Skeletal muscle tissue (tissue), 4 donors: ENCODE measurements around the gene TSC22D1. TPM values are rescaled to one million over a fixed set of nuclear protein-coding genes. Genes with fewer than 3 reads are reported as not detected.

Experiments
- H3K27ac ChIP-seq: one replicate; pipeline ENCODE4 v1.7.0; 2013; ENCODE audit warnings: mild to moderate bottlenecking, low read depth, low read length, inconsistent platforms
- H3K27me3 ChIP-seq, 3 donors: one replicate each; pipeline ENCODE4 v1.7.0; 2013; ENCODE audit warnings: low read length in 3 of 3; ENCODE audit not compliant: control insufficient read depth in 3 of 3, insufficient read depth in 3 of 3
- H3K36me3 ChIP-seq, 3 donors: one replicate each; pipeline ENCODE4 v1.7.0; 2013; ENCODE audit warnings: low read length in 3 of 3; ENCODE audit not compliant: control insufficient read depth in 3 of 3, insufficient read depth in 3 of 3
- H3K4me1 ChIP-seq, 3 donors: one replicate each; pipeline ENCODE4 v1.7.0; 2013; ENCODE audit warnings: low read length in 3 of 3, mild to moderate bottlenecking in 3 of 3; ENCODE audit not compliant: control insufficient read depth in 3 of 3, insufficient read depth in 3 of 3
- H3K4me3 ChIP-seq, 3 donors: one replicate each; pipeline ENCODE4 v1.7.0; 2013; ENCODE audit warnings: low read length in 3 of 3
- H3K9ac ChIP-seq, 3 donors: one replicate each; pipeline ENCODE4 v1.7.0; 2013; ENCODE audit warnings: low read length in 3 of 3, mild to moderate bottlenecking in 3 of 3, moderate library complexity in 2 of 3, low read depth in 1 of 3
- H3K9me3 ChIP-seq, 3 donors: one replicate each; pipeline ENCODE4 v1.7.0; 2013; ENCODE audit warnings: low read length in 3 of 3; ENCODE audit not compliant: control insufficient read depth in 3 of 3
- total RNA-seq: library from RNA; depleted of rRNA; stranded (reverse); fragments of >200 nt; gene quantifications from one replicate; pipeline ENCODE4 v1.2.3, GENCODE V29; 2014
- donor health status: Osteomylitis.

The TSC22D1 gene
- 69.4 TPM for total RNA-seq

DNA sequence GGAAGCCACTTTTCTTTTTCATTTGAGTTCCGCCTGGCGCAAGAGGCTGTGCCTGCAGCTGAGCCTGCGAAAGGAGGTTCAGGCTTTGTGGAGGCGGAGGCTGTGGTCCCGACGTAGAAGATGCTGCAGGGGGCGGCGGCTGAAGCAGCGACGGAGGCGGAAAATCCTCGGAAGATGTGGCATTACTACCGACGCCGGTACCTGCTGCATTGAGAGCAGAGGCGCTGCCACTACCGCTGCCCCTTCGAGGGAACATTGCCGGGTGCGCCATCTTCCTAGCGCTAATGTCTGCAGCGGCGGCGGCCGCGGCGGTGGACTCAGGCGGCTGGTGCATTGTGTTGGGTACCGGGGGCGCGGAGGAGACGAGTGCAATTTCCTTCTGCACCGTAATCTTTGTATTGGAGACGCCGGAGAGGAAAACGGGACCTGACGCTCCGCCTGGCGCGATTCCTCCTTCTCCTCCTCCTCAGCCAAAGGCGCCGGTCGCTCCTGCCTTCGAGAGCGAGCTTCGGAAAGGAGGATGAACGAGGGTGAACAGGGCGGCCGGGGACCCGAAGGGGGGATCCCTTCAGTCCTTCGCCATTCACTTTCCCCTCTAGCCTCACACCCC is at the start of gene TSC22D1:
TSS of gene TSC22D1 (minus strand) at position 590 of the 610 bp plus-strand sequence. CDS start at position 334, 256 bp downstream.
- H3K4me3 ChIP-seq: peak within 1 kb of the TSS; percentile 77 to 84 (median 83)
- H3K9me3 ChIP-seq: no peaks in the 10 kb centered on the region
- H3K36me3 ChIP-seq: peaks cover 0 to 5% (median 4%) of the 10 kb centered on the region in 3 donors
- peaks cover 28 to 38% (median 38%) of the 10 kb centered on the region in 3 donors for H3K4me1 ChIP-seq
- H3K9ac ChIP-seq: peak within 1 kb of the TSS; percentile 87 to 97 (median 89)
- H3K27me3 ChIP-seq: no peaks in the 10 kb centered on the region
- peak within 1 kb of the TSS; percentile 97 for H3K27ac ChIP-seq

DNA sequence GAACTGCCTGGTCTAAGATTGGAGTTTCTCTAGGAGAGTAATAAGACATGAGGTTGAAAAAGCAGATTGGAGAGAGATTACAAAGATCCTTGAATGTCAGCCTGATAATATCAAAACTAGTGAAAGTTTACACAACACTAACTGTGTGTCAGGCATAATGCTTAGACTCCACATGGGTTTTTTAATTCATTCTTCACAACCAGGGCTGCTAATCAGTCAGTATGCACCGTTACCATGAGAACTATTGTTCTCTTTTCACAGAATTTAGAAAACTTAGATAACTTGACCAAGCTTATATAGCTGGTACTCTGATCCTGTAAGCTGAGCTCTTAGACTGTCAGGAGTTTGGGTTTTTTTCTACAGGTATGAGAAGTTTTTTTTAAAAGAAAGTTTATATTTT is 46.6 kb upstream of the TSC22D1 start:
- Histone ChIP-seq H3K9me3 (no peaks in the 10 kb centered on the region), H3K9ac (no peak overlapping the region), H3K4me3 (no peak overlapping the region), H3K36me3 (no peaks in the 10 kb centered on the region), H3K4me1 (peaks cover 0 to 2% (median 0%) of the 10 kb centered on the region in 3 donors), H3K27me3 (no peaks in the 10 kb centered on the region), H3K27ac (no peak overlapping the region)

DNA sequence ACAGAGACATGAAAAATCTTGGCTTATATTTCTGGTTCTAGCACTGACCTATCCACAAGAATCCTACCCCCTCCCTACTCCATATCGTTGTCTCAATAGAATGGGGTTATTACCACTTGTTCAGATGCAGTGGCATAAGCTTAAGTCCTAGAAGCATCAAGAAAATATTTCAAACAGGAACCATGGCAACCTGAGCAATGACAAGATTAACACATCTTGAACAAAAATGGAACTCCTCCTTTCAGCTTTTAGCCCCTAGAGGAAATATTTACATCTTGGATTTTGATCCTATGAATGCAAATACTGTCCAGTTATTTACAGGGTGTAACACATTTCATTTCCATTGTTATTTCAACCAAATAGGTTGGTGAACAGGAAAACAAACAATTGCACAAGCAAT is 46.1 kb upstream of the TSC22D1 start:
- Histone ChIP-seq H3K9me3 (no peaks in the 10 kb centered on the region), H3K4me1 (peaks cover 0 to 2% (median 0%) of the 10 kb centered on the region in 3 donors), H3K4me3 (no peak overlapping the region), H3K9ac (no peak overlapping the region), H3K27me3 (no peaks in the 10 kb centered on the region), H3K27ac (no peak overlapping the region), H3K36me3 (no peaks in the 10 kb centered on the region)

DNA sequence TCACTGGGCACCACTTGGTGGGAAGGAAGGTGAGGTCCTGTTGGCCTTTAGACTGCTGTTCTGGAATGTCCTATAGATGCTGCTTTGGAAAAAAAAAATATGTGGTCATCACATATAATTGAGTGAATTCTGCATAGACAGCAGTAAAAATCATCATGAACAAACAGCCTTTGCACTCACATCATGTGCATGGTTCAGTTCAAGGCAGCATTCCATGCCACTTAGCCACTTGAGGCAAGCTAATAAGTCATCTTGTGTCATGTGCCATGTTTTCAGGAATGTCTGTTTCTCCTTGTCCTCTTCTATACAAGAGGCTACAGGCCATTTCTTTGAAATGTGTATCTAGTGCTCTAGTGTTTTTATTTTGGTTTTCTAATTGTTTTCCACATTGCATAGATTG is 43.9 kb upstream of the TSC22D1 start:
- Histone ChIP-seq H3K27ac (no peak overlapping the region), H3K9me3 (no peaks in the 10 kb centered on the region), H3K27me3 (no peaks in the 10 kb centered on the region), H3K4me1 (peaks cover 0 to 2% (median 0%) of the 10 kb centered on the region in 3 donors), H3K4me3 (no peak overlapping the region), H3K9ac (no peak overlapping the region), H3K36me3 (no peaks in the 10 kb centered on the region)

DNA sequence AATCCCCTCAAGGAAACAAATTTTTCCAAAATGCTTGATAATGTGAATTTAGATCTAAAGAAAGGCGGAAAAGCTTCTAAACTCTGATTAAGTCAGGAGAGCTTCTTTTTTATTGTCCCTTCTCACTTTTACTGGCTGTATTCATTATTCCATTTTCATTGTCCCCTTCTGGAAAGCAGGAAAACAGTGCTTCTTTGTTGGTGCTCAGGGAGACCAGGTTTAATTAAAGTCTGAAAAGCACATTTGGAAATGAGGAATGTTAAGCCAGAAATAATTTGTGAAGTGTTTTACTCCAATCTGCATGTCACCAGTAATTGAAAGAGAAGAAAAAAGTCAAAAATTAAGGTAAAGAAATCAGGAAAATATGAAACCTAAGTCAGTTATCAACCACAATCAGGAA is 43.5 kb upstream of the TSC22D1 start:
- Histone ChIP-seq H3K36me3 (no peaks in the 10 kb centered on the region), H3K9me3 (no peaks in the 10 kb centered on the region), H3K9ac (no peak overlapping the region), H3K4me3 (no peak overlapping the region), H3K4me1 (peaks cover 0 to 2% (median 0%) of the 10 kb centered on the region in 3 donors), H3K27ac (no peak overlapping the region), H3K27me3 (no peaks in the 10 kb centered on the region)

DNA sequence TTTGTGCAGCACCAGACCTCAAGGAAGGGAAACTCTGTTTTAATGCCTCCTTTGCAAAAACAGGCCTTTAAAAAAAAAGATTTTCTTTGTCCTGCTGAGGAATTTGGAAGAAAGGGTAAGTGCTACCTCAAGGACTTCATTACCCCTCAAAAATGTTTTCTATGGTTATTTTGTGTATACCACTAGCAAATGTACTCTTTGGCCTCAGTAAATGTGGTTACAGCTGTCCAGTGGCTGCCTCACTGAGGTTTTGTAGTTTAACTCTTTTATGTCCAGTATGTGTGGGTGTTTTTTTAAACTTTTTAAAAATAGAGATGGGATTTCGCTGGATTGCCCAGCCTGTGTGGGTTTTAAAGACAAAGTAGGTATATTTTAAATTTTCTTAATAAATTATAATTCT is 42.2 kb upstream of the TSC22D1 start:
- no peaks in the 10 kb centered on the region for H3K9me3 ChIP-seq
- H3K9ac ChIP-seq: no peak overlapping the region
- no peaks in the 10 kb centered on the region for H3K36me3 ChIP-seq
- peaks cover 0 to 2% (median 0%) of the 10 kb centered on the region in 3 donors for H3K4me1 ChIP-seq
- no peak overlapping the region for H3K27ac ChIP-seq
- no peaks in the 10 kb centered on the region for H3K27me3 ChIP-seq
- no peak overlapping the region for H3K4me3 ChIP-seq

DNA sequence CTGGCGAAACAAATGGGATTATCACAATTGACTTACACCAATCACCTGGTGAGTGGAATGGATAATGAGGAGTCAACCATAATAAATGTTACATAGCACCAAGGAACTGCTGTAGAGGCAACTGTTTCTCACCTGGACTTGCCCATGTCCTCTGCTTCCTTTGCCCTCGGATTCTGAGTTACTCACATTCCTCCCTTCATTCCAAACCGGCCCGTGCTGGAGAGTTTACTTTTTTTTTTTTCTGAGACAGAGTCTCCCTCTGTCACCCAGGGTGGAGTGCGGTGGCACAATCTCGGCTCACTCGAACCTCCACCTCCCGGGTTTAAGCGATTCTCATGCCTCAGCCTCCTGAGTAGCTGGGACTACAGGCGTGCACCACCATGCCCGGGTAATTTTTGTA is 41.5 kb upstream of the TSC22D1 start:
- Histone ChIP-seq H3K9me3 (no peaks in the 10 kb centered on the region), H3K27ac (no peak overlapping the region), H3K4me1 (peaks cover 0 to 2% (median 0%) of the 10 kb centered on the region in 3 donors), H3K27me3 (no peaks in the 10 kb centered on the region), H3K4me3 (no peak overlapping the region), H3K36me3 (no peaks in the 10 kb centered on the region), H3K9ac (no peak overlapping the region)

DNA sequence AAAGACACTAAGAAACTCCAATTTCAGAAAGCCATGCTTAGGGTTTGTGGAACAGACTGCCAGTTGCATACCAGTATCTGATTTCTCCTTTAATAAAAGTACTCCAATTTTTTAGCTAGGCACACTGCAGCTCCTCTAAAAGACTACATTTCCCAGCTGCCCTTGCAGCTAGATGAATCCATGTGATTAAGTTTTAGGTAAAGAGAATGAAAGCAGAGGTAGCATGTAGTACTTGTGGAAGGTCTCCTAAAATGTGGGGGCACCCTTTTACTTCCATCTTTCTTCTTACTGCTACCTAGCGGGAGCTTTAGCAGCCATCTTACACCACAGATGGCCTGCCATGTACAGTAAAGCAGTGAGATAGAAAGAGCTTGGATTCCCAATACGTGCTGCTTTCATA is 33.0 kb upstream of the TSC22D1 start:
- Histone ChIP-seq H3K4me1 (peaks cover 0 to 4% (median 0%) of the 10 kb centered on the region in 3 donors), H3K36me3 (no peaks in the 10 kb centered on the region), H3K4me3 (no peak overlapping the region)

DNA sequence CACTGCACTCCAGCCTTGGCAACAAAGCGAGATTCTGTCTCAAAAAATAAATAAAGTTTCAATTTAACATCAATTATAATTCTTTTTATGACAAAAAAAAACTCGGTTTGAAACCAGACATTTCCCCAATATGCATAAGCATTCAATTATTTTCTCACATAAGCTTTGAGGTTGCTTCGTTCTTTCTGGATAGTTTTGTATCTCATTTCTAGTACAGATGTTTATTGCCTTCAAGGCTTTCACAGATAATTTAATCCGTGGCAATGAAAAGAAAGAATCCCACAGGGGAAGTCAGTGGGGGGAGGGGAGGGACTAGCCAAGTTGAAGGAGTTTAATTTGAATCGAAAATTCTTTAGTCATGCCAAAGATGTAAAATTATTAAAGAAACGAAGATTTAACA is 29.6 kb upstream of the TSC22D1 start:
- Histone ChIP-seq H3K36me3 (no peaks in the 10 kb centered on the region), H3K27me3 (no peaks in the 10 kb centered on the region), H3K9ac (no peak overlapping the region)

More for the DNA sequence above, 33.0 kb upstream of the TSC22D1 start:
- H3K9me3 ChIP-seq: no peaks in the 10 kb centered on the region
- H3K27me3 ChIP-seq: no peaks in the 10 kb centered on the region
- no peak overlapping the region for H3K9ac ChIP-seq
- H3K27ac ChIP-seq: no peak overlapping the region

DNA sequence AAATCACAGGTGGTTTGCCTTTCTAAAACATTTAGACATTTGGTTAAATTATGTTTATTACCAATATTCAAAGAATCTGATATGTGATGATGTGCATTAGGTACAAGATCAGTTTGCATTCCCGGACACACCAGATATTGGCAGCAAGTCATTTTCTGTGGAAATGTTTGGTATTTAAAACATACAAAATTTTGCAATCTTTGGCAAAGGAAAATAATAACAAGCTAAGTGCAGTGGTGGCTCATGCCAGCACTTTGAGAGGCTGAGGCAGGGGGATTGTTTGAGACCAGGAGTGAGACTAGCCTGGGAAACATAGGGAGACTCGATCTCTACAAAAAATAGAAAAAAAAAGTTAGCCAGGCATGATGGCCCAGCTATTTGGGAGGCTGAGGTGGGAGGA is 29.1 kb upstream of the TSC22D1 start:
- H3K4me1 ChIP-seq: peaks cover 0 to 4% (median 0%) of the 10 kb centered on the region in 3 donors
- H3K27ac ChIP-seq: no peak overlapping the region
- H3K9me3 ChIP-seq: no peaks in the 10 kb centered on the region
- H3K36me3 ChIP-seq: no peaks in the 10 kb centered on the region
- no peaks in the 10 kb centered on the region for H3K27me3 ChIP-seq
- no peak overlapping the region for H3K4me3 ChIP-seq
- no peak overlapping the region for H3K9ac ChIP-seq

More for the DNA sequence above, 29.6 kb upstream of the TSC22D1 start:
- H3K9me3 ChIP-seq: no peaks in the 10 kb centered on the region
- H3K27ac ChIP-seq: no peak overlapping the region
- peaks cover 0 to 4% (median 0%) of the 10 kb centered on the region in 3 donors for H3K4me1 ChIP-seq
- H3K4me3 ChIP-seq: no peak overlapping the region
